H9 (cell line): ENCODE results near the gene BUD13. TPM values are rescaled to one million over a fixed set of nuclear protein-coding genes. Genes with fewer than 3 reads are reported as not detected.

Source experiments
- DNase-seq: peaks from one replicate; pipeline ENCODE4 v3.0.0-alpha.2; 2017
- H2AFZ ChIP-seq: one replicate; pipeline ENCODE4 v1.6.1; 2013; ENCODE audit warnings: mild to moderate bottlenecking, low read length, control low read depth, moderate library complexity
- H2AK5ac ChIP-seq: 2 replicates; pipeline ENCODE4 v1.6.1; 2013; ENCODE audit warnings: low read length, control low read depth, mixed read lengths; ENCODE audit not compliant: insufficient read length
- H2BK120ac ChIP-seq: one replicate; pipeline ENCODE4 v1.6.1; 2013; ENCODE audit warnings: low read depth, mild to moderate bottlenecking, low read length, control low read depth, inconsistent platforms; ENCODE audit not compliant: poor library complexity, severe bottlenecking
- H2BK12ac ChIP-seq: 2 replicates; pipeline ENCODE4 v1.6.1; 2013; ENCODE audit warnings: low read length, control low read depth, mixed read lengths, low read depth; ENCODE audit not compliant: insufficient read length
- H2BK15ac ChIP-seq: 2 replicates; pipeline ENCODE4 v1.6.1; 2013; ENCODE audit warnings: low read depth, low read length, control low read depth
- H2BK20ac ChIP-seq: one replicate; pipeline ENCODE4 v1.6.1; 2013; ENCODE audit warnings: low read depth, mild to moderate bottlenecking, low read length, control low read depth, inconsistent platforms; ENCODE audit not compliant: poor library complexity, severe bottlenecking
- H2BK5ac ChIP-seq: 2 replicates; pipeline ENCODE4 v1.6.1; 2013; ENCODE audit warnings: low read length, control low read depth, mixed read lengths; ENCODE audit not compliant: insufficient read length
- H3K14ac ChIP-seq: 2 replicates; pipeline ENCODE4 v1.6.1; 2013; ENCODE audit warnings: low read length, control low read depth; ENCODE audit not compliant: insufficient read depth
- H3K18ac ChIP-seq: 2 replicates; pipeline ENCODE4 v1.6.1; 2013; ENCODE audit warnings: low read depth, mild to moderate bottlenecking, mixed read lengths, low read length, control low read depth; ENCODE audit not compliant: insufficient read length
- H3K23ac ChIP-seq: 2 replicates; pipeline ENCODE4 v1.6.1; 2013; ENCODE audit warnings: low read length, control low read depth, mixed read lengths, low read depth; ENCODE audit not compliant: insufficient read length
- H3K23me2 ChIP-seq: 2 replicates; pipeline ENCODE4 v1.6.1; 2013; ENCODE audit warnings: low read depth, mild to moderate bottlenecking, mixed read lengths, low read length, control low read depth; ENCODE audit not compliant: insufficient read length, poor library complexity, severe bottlenecking
- H3K27ac ChIP-seq: 2 replicates; pipeline ENCODE4 v1.5.1; 2013; ENCODE audit warnings: low read length, control low read depth, mixed read lengths, low read depth; ENCODE audit not compliant: insufficient read length
- H3K27me3 ChIP-seq: 2 replicates; pipeline ENCODE4 v1.6.1; 2013; ENCODE audit warnings: low read length, control low read depth, inconsistent platforms; ENCODE audit not compliant: insufficient read depth
- H3K4ac ChIP-seq: 2 replicates; pipeline ENCODE4 v1.6.1; 2013; ENCODE audit warnings: low read depth, mild to moderate bottlenecking, control low read depth, inconsistent platforms, low read length, moderate library complexity
- H3K4me1 ChIP-seq: 2 replicates; pipeline ENCODE4 v1.6.1; 2013; ENCODE audit warnings: low read length, control low read depth, inconsistent platforms; ENCODE audit not compliant: insufficient read depth
- H3K4me2 ChIP-seq: 2 replicates; pipeline ENCODE4 v1.6.1; 2013; ENCODE audit warnings: low read length, control low read depth, mixed read lengths; ENCODE audit not compliant: insufficient read length, insufficient read depth
- H3K56ac ChIP-seq: 2 replicates; pipeline ENCODE4 v1.6.1; 2013; ENCODE audit warnings: low read depth, mild to moderate bottlenecking, mixed read lengths, low read length, control low read depth; ENCODE audit not compliant: insufficient read length
- H3K79me1 ChIP-seq: 2 replicates; pipeline ENCODE4 v1.6.1; 2013; ENCODE audit warnings: low read depth, mild to moderate bottlenecking, moderate library complexity, low read length, control low read depth, inconsistent platforms; ENCODE audit not compliant: insufficient read depth, poor library complexity, severe bottlenecking
- H3K79me2 ChIP-seq: 2 replicates; pipeline ENCODE4 v1.6.1; 2013; ENCODE audit warnings: low read length, control low read depth, inconsistent platforms; ENCODE audit not compliant: insufficient read depth
- H3K9ac ChIP-seq: 2 replicates; pipeline ENCODE4 v1.6.1; 2013; ENCODE audit warnings: low read length, control low read depth, mixed read lengths; ENCODE audit not compliant: insufficient read length; ENCODE audit errors: extremely low read depth
- H3K9me3 ChIP-seq: one replicate; pipeline ENCODE4 v1.6.1; 2013; ENCODE audit warnings: low read depth, low read length, inconsistent platforms; ENCODE audit not compliant: control insufficient read depth
- H3T11ph ChIP-seq: one replicate; pipeline ENCODE4 v1.6.1; 2013; ENCODE audit warnings: mild to moderate bottlenecking, low read length, control low read depth, inconsistent platforms
- H4K20me1 ChIP-seq: one replicate; pipeline ENCODE4 v1.6.1; 2013; ENCODE audit not compliant: control insufficient read depth, insufficient read length, insufficient read depth
- H4K5ac ChIP-seq: 2 replicates; pipeline ENCODE4 v1.6.1; 2013; ENCODE audit warnings: low read depth, mild to moderate bottlenecking, mixed read lengths, low read length, control low read depth; ENCODE audit not compliant: insufficient read length
- H4K8ac ChIP-seq: replicated peaks from 2 replicates; pipeline ENCODE4 v1.6.1; 2013; ENCODE audit warnings: low read length, control low read depth, mixed read lengths, low read depth; ENCODE audit not compliant: insufficient read length
- H4K91ac ChIP-seq: 2 replicates; pipeline ENCODE4 v1.6.1; 2013; ENCODE audit warnings: low read depth, mild to moderate bottlenecking, moderate library complexity, mixed read lengths, low read length, control low read depth; ENCODE audit not compliant: insufficient read length
- H3K27ac Mint-ChIP-seq, 3 experiments: 2 replicates in 2 of 3; 3 replicates in 1 of 3; pipeline ENCODE4 v1.8.0; 2020 to 2021; ENCODE audit warnings: mixed read lengths in 3 of 3, mild to moderate bottlenecking in 1 of 3, moderate library complexity in 1 of 3
- H3K27me3 Mint-ChIP-seq: 2 replicates; pipeline ENCODE4 v1.8.0; 2021; ENCODE audit warnings: low read depth, mild to moderate bottlenecking, moderate library complexity, mixed read lengths
- H3K36me3 Mint-ChIP-seq, 3 experiments: 2 replicates in 2 of 3; 3 replicates in 1 of 3; pipeline ENCODE4 v1.8.0; 2020 to 2021; ENCODE audit warnings: low read depth in 3 of 3, mixed read lengths in 3 of 3; ENCODE audit not compliant: insufficient read depth in 1 of 3
- H3K4me1 Mint-ChIP-seq, 2 experiments: 2 replicates each; pipeline ENCODE4 v1.8.0; 2020; ENCODE audit warnings: mixed read lengths in 2 of 2
- H3K4me3 Mint-ChIP-seq, 2 experiments: 2 replicates in 1 of 2; 3 replicates in 1 of 2; pipeline ENCODE4 v1.8.0; 2020 to 2021; ENCODE audit warnings: mild to moderate bottlenecking in 2 of 2, mixed read lengths in 2 of 2, moderate library complexity in 1 of 2
- H3K9me3 Mint-ChIP-seq, 2 experiments: 2 replicates in 1 of 2; 3 replicates in 1 of 2; pipeline ENCODE4 v1.8.0; 2020; ENCODE audit warnings: mild to moderate bottlenecking in 2 of 2, mixed read lengths in 2 of 2, moderate library complexity in 1 of 2
- WGBS: extraction: QIAGEN DNeasy Blood & Tissue Kit; methylation state at CpG from one replicate; pipeline ENCODE4 v1.1.7; 2013; ENCODE audit warnings: missing lambda C conversion rate, low lambda C conversion rate, mixed read lengths; ENCODE audit not compliant: insufficient read length; ENCODE audit errors: extremely low coverage; 5-methylcytosine and 5-hydroxymethylcytosine counted together
- total RNA-seq: library from RNA; stranded (reverse); gene quantifications from 2 replicates; pipeline ENCODE4 v1.2.1, GENCODE V29; 2021
- TF ChIP-seq, protein P1 (sequence below): fragments of 200-600 bp; sonication (generic); conservative IDR thresholded peaks from 3 replicates; pipeline ENCODE4 v1.8.0; 2021; ENCODE audit warnings: antibody characterized with exemption, mild to moderate bottlenecking

BUD13 gene
- total RNA-seq, 1 experiment from 2014 or later, result 30.0 TPM

DNA sequence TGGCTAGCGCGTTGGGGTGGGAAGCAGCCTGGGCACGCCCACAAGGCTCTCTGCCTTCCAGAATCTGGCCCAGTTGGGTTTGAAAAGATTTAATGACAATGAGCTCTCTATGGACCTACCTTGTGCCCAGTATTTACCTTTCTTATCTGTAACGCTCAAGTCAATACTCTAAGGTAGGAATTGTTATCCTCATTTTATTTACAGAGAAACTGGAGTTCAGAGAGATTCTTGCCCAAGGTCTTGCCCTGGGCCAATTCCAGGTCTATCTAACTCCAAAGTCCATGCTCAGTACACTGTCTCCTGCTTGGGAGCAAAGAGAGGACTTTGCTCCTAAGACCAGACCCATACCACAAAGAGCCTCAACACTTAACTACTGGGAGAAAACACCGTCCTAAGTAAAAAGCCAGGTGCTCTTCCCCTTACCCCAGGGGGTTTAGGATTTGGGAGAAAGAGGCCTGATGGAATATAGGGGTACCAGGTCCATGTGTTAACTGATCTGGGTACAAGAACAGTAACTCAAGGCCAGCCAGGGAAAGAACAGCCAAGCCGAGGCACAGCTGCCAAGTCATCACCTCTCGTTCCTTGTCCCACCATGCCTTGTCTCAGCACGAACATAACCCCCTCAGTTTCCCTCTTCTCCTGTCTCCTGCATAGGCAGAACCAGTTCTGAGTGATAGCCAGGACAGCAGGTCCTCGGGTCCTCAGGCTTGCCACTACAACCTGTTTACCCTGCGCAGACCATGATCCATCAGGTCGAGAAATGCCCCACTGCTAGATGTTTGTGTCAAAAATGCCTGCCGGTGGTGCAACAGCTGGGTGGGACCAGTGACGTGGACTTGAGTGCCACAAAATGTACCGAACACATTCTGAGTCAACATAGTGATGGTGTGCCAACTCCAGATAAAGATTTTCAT lies 35.7 kb upstream of the BUD13 start:
- Histone ChIP-seq H3K9ac (no peak overlapping the region), H2AFZ (no peak overlapping the region), H3K9me3 (no peaks in the 10 kb centered on the region), H4K20me1 (no peaks in the 10 kb centered on the region), H4K5ac (no peak overlapping the region), H2BK120ac (no peak overlapping the region), H3K27ac (no peak overlapping the region), H3T11ph (no peak overlapping the region), H3K4me1 (no peaks in the 10 kb centered on the region), H3K4me2 (no peak overlapping the region), H3K23me2 (no peaks in the 10 kb centered on the region), H3K23ac (no peak overlapping the region), H3K18ac (no peak overlapping the region), H4K91ac (no peak overlapping the region), H2BK20ac (no peak overlapping the region), H3K14ac (no peak overlapping the region), H3K79me1 (no peaks in the 10 kb centered on the region), H3K79me2 (no peaks in the 10 kb centered on the region), H2BK15ac (no peak overlapping the region), H3K27me3 (no peaks in the 10 kb centered on the region), H3K56ac (no peak overlapping the region), H4K8ac (no peak overlapping the region), H2BK12ac (no peak overlapping the region), H2BK5ac (no peak overlapping the region), H3K4ac (no peak overlapping the region), H2AK5ac (no peak overlapping the region)
- H3K4me3 Mint-ChIP-seq, result no peak overlapping the region
- H3K27ac Mint-ChIP-seq, result no peak overlapping the region
- H3K36me3 Mint-ChIP-seq, result no peaks in the 10 kb centered on the region
- no peaks in the 10 kb centered on the region for H3K4me1 Mint-ChIP-seq
- WGBS, result no CpG with 5 or more reads among the region's 14 CpGs
- H3K9me3 Mint-ChIP-seq, result no peaks in the 10 kb centered on the region; a peak in 1 of 5 replicates
- DNase-seq, result no peak
- peaks cover 5% of the 10 kb centered on the region for H3K27me3 Mint-ChIP-seq
- TF ChIP-seq, protein P1, sequence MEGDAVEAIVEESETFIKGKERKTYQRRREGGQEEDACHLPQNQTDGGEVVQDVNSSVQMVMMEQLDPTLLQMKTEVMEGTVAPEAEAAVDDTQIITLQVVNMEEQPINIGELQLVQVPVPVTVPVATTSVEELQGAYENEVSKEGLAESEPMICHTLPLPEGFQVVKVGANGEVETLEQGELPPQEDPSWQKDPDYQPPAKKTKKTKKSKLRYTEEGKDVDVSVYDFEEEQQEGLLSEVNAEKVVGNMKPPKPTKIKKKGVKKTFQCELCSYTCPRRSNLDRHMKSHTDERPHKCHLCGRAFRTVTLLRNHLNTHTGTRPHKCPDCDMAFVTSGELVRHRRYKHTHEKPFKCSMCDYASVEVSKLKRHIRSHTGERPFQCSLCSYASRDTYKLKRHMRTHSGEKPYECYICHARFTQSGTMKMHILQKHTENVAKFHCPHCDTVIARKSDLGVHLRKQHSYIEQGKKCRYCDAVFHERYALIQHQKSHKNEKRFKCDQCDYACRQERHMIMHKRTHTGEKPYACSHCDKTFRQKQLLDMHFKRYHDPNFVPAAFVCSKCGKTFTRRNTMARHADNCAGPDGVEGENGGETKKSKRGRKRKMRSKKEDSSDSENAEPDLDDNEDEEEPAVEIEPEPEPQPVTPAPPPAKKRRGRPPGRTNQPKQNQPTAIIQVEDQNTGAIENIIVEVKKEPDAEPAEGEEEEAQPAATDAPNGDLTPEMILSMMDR, result no peak
